NK-92 (cell line): ENCODE results near the gene TREX2.

Source experiments
- DNase-seq: peaks from one replicate; lab custom pipeline; 2025; ENCODE audit not compliant: unreplicated experiment; lab: John Stamatoyannopoulos, UW

TREX2 gene

GRCh38 chrX:153457136-153457825, 11.4 kb upstream of the TREX2 start:
- DNase-seq, result no peak

GRCh38 chrX:153456704-153457103, 10.8 kb upstream of the TREX2 start:
- no peak for DNase-seq

- no peak for DNase-seq
Measured at GRCh38 chrX:153456161-153456560, 10.3 kb upstream of the TREX2 start.

GRCh38 chrX:153455571-153455970, 9.7 kb upstream of the TREX2 start:
- DNase-seq, result no peak

GRCh38 chrX:153454901-153455550, 9.2 kb upstream of the TREX2 start:
- no peak for DNase-seq

GRCh38 chrX:153450949-153451277, 5.1 kb upstream of the TREX2 start:
- DNase-seq, result no peak

GRCh38 chrX:153450114-153450948, 4.5 kb upstream of the TREX2 start:
- DNase-seq, result no peak

GRCh38 chrX:153449368-153450113, 3.7 kb upstream of the TREX2 start:
- no peak for DNase-seq

- DNase-seq, result no peak
Measured at GRCh38 chrX:153448556-153449367, 2.9 kb upstream of the TREX2 start.

GRCh38 chrX:153447581-153447960, 1.7 kb upstream of the TREX2 start:
- DNase-seq, result no peak

- no peak for DNase-seq
Measured at GRCh38 chrX:153446950-153447580, 1.2 kb upstream of the TREX2 start.

- DNase-seq, result no peak
Measured at GRCh38 chrX:153446636-153446936, 730 bp upstream of the TREX2 start.

- no peak for DNase-seq
Measured at GRCh38 chrX:153445106-153445855, 575 bp downstream of the TREX2 start.

GRCh38 chrX:153444333-153445011, 1.4 kb downstream of the TREX2 start:
- DNase-seq, result no peak

- no peak for DNase-seq
Measured at GRCh38 chrX:153443476-153444332, 2.2 kb downstream of the TREX2 start.

GRCh38 chrX:153442463-153442862, 3.4 kb downstream of the TREX2 start:
- no peak for DNase-seq

- DNase-seq, result no peak
Measured at GRCh38 chrX:153441981-153442380, 3.9 kb downstream of the TREX2 start.

- DNase-seq, result no peak
Measured at GRCh38 chrX:153441296-153441695, 4.6 kb downstream of the TREX2 start.
